ENCODE measurements around the gene MAGEA9.
"Not testable (repeated sequence)": the region's sequence is repeated elsewhere in the genome, so short reads cannot be mapped to it uniquely, and the experiment has no call there.

DNA sequence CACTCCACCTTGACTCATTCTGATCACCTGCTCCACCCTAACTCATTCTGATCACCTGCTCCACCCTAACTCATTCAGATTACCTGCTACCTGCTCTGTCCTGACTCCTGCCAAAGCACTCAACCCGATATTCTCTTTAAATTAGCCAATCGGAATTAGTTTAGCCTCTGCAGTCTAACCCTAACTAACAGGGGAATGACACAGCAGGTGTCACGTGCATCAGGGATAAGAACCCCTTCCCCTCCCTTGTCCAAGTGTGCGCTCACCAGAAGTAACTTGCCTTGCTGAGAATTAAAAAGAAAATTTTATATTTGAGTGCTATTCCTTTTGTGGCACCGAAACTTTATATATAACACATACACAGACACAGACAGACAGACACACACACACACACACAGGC is 55.0 kb downstream of the MAGEA9 start:
- TF ChIP-seq, protein P1, sequence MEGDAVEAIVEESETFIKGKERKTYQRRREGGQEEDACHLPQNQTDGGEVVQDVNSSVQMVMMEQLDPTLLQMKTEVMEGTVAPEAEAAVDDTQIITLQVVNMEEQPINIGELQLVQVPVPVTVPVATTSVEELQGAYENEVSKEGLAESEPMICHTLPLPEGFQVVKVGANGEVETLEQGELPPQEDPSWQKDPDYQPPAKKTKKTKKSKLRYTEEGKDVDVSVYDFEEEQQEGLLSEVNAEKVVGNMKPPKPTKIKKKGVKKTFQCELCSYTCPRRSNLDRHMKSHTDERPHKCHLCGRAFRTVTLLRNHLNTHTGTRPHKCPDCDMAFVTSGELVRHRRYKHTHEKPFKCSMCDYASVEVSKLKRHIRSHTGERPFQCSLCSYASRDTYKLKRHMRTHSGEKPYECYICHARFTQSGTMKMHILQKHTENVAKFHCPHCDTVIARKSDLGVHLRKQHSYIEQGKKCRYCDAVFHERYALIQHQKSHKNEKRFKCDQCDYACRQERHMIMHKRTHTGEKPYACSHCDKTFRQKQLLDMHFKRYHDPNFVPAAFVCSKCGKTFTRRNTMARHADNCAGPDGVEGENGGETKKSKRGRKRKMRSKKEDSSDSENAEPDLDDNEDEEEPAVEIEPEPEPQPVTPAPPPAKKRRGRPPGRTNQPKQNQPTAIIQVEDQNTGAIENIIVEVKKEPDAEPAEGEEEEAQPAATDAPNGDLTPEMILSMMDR (IDR thresholded peaks at IDR 0.05), result not testable (repeated sequence)
- TF ChIP-seq POLR2A (IDR thresholded peaks at IDR 0.05), result not testable (repeated sequence)

Data from tibial nerve (tissue), 3 donors.